Gastrocnemius medialis (tissue), 4 donors: Measurements from ENCODE around the gene TBC1D5. TPM values are rescaled to one million over a fixed set of nuclear protein-coding genes. Genes with fewer than 3 reads are reported as not detected.

Experiments used
- ATAC-seq, 2 donors: fragments of 150-250 bp; one replicate each; pipeline ENCODE4 v1.9.1; 2016
- DNase-seq, 2 donors: peaks; one replicate each; pipeline ENCODE4 v3.0.0-alpha.2; 2019
- H3K27ac ChIP-seq, 4 donors: fragments of 200-600 bp; sonication (generic); 1 replicate in 1 of 4; 2 replicates in 3 of 4; pipeline ENCODE4 v1.5.1; 2016 to 2018; ENCODE audit warnings: mild to moderate bottlenecking in 2 of 4, moderate library complexity in 1 of 4
- H3K27me3 ChIP-seq, 3 donors: fragments of 200-600 bp; sonication (generic) in 2 of 3; 1 replicate in 1 of 3; 2 replicates in 2 of 3; pipeline versions ENCODE4 v1.5.1 to v1.6.0; 2016 to 2019; ENCODE audit warnings: mild to moderate bottlenecking in 1 of 3, moderate library complexity in 1 of 3
- H3K36me3 ChIP-seq, 2 donors: fragments of 200-600 bp; sonication (generic) in 1 of 2; one replicate each; pipeline ENCODE4 v1.5.1; 2017 to 2018
- H3K4me1 ChIP-seq, 2 donors: fragments of 200-600 bp; sonication (generic) in 1 of 2; one replicate each; pipeline ENCODE4 v1.5.1; 2016 to 2017; ENCODE audit warnings: mild to moderate bottlenecking in 2 of 2
- H3K4me3 ChIP-seq, 4 donors: fragments of 200-600 bp; sonication (generic) in 3 of 4; 1 replicate in 1 of 4; 2 replicates in 3 of 4; pipeline ENCODE4 v1.5.1; 2016 to 2019; ENCODE audit warnings: mild to moderate bottlenecking in 2 of 4
- H3K9me3 ChIP-seq, 3 donors: fragments of 200-600 bp; sonication (generic) in 2 of 3; 1 replicate in 1 of 3; 2 replicates in 2 of 3; pipeline ENCODE4 v1.5.1; 2016 to 2019
- POLR2A ChIP-seq, 2 donors: fragments of 450-650 bp; IDR thresholded peaks; one replicate each; pipeline ENCODE4 v1.6.1; 2017; ENCODE audit warnings: antibody characterized with exemption in 2 of 2, mild to moderate bottlenecking in 2 of 2, moderate library complexity in 2 of 2
- in situ Hi-C, 4 donors: fragments of 200-750 bp; cut with MboI; loops; one replicate each; pipeline versions ENCODE4 v1.15.0 to v1.8.0; 2017; ENCODE audit warnings: low sequenced_read_pairs in 4 of 4
- intact Hi-C: fragments of 100-400 bp; cut with DNase I; formaldehyde crosslinking; loops from one replicate; pipeline ENCODE4 v1.15.1; 2023; ENCODE audit warnings: low total_unique reads
- total RNA-seq, 4 donors: library from RNA; depleted of rRNA; stranded (reverse); fragments of >200 nt; gene quantifications; one replicate each; pipeline versions ENCODE4 v1.1.0 to v1.2.3, GENCODE V29; 2016
- TF ChIP-seq, protein P1 (sequence below), 5 experiments: fragments of 450-650 bp in 3 of 5; fragments of 200-600 bp in 2 of 5; sonication (generic) in 2 of 5; IDR thresholded peaks in 4 of 5; conservative IDR thresholded peaks in 1 of 5; 1 replicate in 4 of 5; 2 replicates in 1 of 5; pipeline ENCODE4 v1.5.1; 2016 to 2019; ENCODE audit warnings: antibody characterized with exemption in 5 of 5, mild to moderate bottlenecking in 3 of 5, moderate library complexity in 3 of 5

The TBC1D5 gene
- total RNA-seq, 4 donors from 2014 or later, result 20.3 to 34.4 (median 27.1) TPM

DNA sequence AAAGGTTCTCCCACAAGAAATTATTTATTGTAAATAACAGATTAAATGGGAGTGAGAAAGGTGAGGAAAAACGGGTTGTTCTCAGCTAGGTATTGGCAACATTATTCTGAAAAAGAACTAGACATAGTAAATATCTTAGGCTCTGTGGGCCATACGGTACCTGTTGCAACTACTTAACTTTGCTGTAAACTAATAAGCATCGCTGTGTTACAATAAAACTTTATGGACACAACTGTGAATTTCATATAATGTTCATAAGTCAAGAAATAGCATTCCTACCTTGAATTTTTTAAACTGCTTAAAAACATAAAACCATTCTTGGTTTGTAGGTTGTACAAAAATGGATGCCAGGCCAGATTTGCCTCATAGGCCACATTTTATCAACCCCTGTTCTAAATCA is 183.9 kb downstream of the TBC1D5 start:
- Histone ChIP-seq H3K27me3 (no peaks in the 10 kb centered on the region), H3K9me3 (no peaks in the 10 kb centered on the region), H3K36me3 (no peaks in the 10 kb centered on the region), H3K27ac (no peak overlapping the region), H3K4me3 (no peak overlapping the region), H3K4me1 (peaks cover 0 to 3% of the 10 kb centered on the region in 2 donors)
- in situ Hi-C loops, result no loop called here
- ATAC-seq (no peak), DNase-seq (no peak)
- TF ChIP-seq, protein P1, sequence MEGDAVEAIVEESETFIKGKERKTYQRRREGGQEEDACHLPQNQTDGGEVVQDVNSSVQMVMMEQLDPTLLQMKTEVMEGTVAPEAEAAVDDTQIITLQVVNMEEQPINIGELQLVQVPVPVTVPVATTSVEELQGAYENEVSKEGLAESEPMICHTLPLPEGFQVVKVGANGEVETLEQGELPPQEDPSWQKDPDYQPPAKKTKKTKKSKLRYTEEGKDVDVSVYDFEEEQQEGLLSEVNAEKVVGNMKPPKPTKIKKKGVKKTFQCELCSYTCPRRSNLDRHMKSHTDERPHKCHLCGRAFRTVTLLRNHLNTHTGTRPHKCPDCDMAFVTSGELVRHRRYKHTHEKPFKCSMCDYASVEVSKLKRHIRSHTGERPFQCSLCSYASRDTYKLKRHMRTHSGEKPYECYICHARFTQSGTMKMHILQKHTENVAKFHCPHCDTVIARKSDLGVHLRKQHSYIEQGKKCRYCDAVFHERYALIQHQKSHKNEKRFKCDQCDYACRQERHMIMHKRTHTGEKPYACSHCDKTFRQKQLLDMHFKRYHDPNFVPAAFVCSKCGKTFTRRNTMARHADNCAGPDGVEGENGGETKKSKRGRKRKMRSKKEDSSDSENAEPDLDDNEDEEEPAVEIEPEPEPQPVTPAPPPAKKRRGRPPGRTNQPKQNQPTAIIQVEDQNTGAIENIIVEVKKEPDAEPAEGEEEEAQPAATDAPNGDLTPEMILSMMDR (IDR thresholded peaks at IDR 0.05 in 4 of 5, conservative IDR thresholded peaks at IDR 0.05 in 1 of 5), result no peak
- no peak for TF ChIP-seq POLR2A (IDR thresholded peaks at IDR 0.05)
- intact Hi-C loops, result loop anchor here (10.0 kb wide), 1 partner anchor 176 kb away; no protein-coding TSS in a partner anchor

DNA sequence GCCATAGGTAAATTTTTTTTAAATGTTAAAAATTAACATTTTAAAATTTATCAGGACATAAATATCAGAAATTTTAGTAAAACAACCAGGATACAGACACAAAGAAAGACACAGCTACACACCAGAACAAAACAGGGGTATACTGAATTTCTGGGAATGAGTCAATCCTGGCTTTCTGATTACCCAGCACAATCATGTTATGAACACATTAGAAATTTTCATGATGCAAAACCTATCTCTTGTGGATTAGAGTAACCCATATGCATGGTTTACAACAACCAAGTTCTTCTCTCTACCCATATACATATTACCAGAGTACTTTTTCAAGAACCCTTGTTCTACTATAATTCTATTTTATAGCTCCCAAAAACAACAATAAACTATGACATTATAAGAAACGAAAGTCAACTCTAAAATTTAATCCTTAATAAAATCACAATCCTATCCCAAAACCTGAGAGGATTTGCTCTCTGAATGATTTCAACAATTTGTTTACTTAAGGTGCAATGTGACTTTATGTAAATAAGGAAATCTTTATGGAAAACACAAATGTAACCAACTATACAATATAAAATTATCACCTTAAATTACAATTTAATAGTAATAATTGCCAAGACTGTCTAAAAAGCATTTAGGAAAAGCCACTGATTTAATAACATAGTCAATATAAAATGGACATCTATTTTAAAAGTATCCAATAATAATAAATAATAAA is 184.5 kb downstream of the TBC1D5 start:
- intact Hi-C loops, result loop anchor here (10.0 kb wide), 1 partner anchor 177 kb away; no protein-coding TSS in a partner anchor
- TF ChIP-seq, protein P1 (IDR thresholded peaks at IDR 0.05 in 4 of 5, conservative IDR thresholded peaks at IDR 0.05 in 1 of 5), result no peak
- TF ChIP-seq POLR2A (IDR thresholded peaks at IDR 0.05), result no peak
- no peak for DNase-seq

DNA sequence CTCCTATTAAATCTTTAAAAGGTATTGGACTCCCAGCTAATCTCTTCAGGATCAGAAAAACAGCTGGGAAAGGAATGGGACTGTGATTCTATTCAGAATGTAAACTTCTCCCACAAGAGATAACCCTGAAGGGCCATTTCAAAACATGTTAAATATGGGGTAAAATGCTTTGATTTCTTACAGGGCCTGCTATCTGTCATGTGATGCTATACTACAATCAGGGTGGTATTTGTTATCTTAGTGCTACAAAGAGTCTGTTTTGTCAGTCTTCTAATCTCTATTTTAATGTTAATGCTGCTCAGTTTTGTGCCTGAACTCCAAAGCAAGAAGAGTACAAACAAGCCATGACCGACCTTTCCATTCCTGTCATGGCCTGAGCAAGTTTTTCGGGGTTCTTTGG is 186.9 kb downstream of the TBC1D5 start:
- Histone ChIP-seq H3K4me1 (peaks cover 17 to 19% of the 10 kb centered on the region in 2 donors), H3K4me3 (no peak overlapping the region), H3K27ac (no peak overlapping the region), H3K27me3 (no peaks in the 10 kb centered on the region), H3K36me3 (no peaks in the 10 kb centered on the region), H3K9me3 (no peaks in the 10 kb centered on the region)
- intact Hi-C loops (loop anchor here (10.0 kb wide), 1 partner anchor 179 kb away; no protein-coding TSS in a partner anchor), in situ Hi-C loops (no loop called here)
- no peak for TF ChIP-seq POLR2A (IDR thresholded peaks at IDR 0.05)
- TF ChIP-seq, protein P1 (IDR thresholded peaks at IDR 0.05 in 4 of 5, conservative IDR thresholded peaks at IDR 0.05 in 1 of 5), result no peak
- DNase-seq (no peak), ATAC-seq (no peak)

More for the DNA sequence above, 184.5 kb downstream of the TBC1D5 start:
- Histone ChIP-seq H3K4me3 (no peak overlapping the region), H3K9me3 (no peaks in the 10 kb centered on the region), H3K27ac (no peak overlapping the region), H3K27me3 (no peaks in the 10 kb centered on the region), H3K36me3 (no peaks in the 10 kb centered on the region), H3K4me1 (peaks cover 6 to 9% of the 10 kb centered on the region in 2 donors)
- in situ Hi-C loops, result no loop called here
- no peak for ATAC-seq

GRCh38 chr3:17554078-17554477 is 188.4 kb downstream of the TBC1D5 start:
- no peak for TF ChIP-seq POLR2A (IDR thresholded peaks at IDR 0.05)
- TF ChIP-seq, protein P1 (IDR thresholded peaks at IDR 0.05 in 4 of 5, conservative IDR thresholded peaks at IDR 0.05 in 1 of 5), result no peak
- intact Hi-C loops (loop anchor here (10.0 kb wide), 1 partner anchor 181 kb away; no protein-coding TSS in a partner anchor), in situ Hi-C loops (no loop called here)
- Histone ChIP-seq H3K9me3 (no peaks in the 10 kb centered on the region), H3K36me3 (no peaks in the 10 kb centered on the region), H3K4me1 (peaks cover 17 to 19% of the 10 kb centered on the region in 2 donors), H3K27me3 (no peaks in the 10 kb centered on the region), H3K4me3 (no peak overlapping the region), H3K27ac (no peak overlapping the region)
- ATAC-seq (no peak), DNase-seq (no peak)
